NT2/D1 (cell line): Measurements from ENCODE around the gene SLC4A4.

Experiments
- DNase-seq: peaks from one replicate; pipeline ENCODE4 v3.0.0-alpha.2; 2011; ENCODE audit warnings: low read depth, low spot score
- H3K27me3 ChIP-seq: 2 replicates; pipeline ENCODE4 v1.6.0; 2011; ENCODE audit warnings: mild to moderate bottlenecking; ENCODE audit not compliant: insufficient read length, insufficient read depth
- H3K36me3 ChIP-seq: 2 replicates; pipeline ENCODE4 v1.6.1; 2011; ENCODE audit warnings: mild to moderate bottlenecking, low read length, mixed read lengths; ENCODE audit not compliant: insufficient read depth, insufficient read length
- H3K4me1 ChIP-seq: 2 replicates; pipeline ENCODE4 v1.5.1; 2011; ENCODE audit not compliant: insufficient read depth, insufficient read length
- H3K4me3 ChIP-seq: 2 replicates; pipeline ENCODE4 v1.5.1; 2011; ENCODE audit warnings: low read depth; ENCODE audit not compliant: insufficient read length
- H3K9ac ChIP-seq: 2 replicates; pipeline ENCODE4 v1.6.0; 2011; ENCODE audit warnings: low read depth; ENCODE audit not compliant: insufficient read length
- H3K9me3 ChIP-seq: 2 replicates; pipeline ENCODE4 v1.5.1; 2011; ENCODE audit warnings: mild to moderate bottlenecking, low read length; ENCODE audit not compliant: insufficient read depth
- SUZ12 ChIP-seq: IDR thresholded peaks from 2 replicates; pipeline ENCODE4 v1.6.1; 2011; ENCODE audit not compliant: insufficient read length, insufficient read depth; ENCODE audit errors: extremely low read depth
- YY1 ChIP-seq: IDR thresholded peaks from 2 replicates; pipeline ENCODE4 v1.6.1; 2011; ENCODE audit not compliant: insufficient read length, insufficient read depth
- ZNF274 ChIP-seq: IDR thresholded peaks from 2 replicates; pipeline ENCODE4 v1.6.1; 2011; ENCODE audit warnings: mild to moderate bottlenecking, low read depth, low read length

The SLC4A4 gene

GRCh38 chr4:71469541-71469940 is 130.7 kb downstream of the SLC4A4 start:
- no peaks in the 10 kb centered on the region for H3K9me3 ChIP-seq
- TF ChIP-seq SUZ12 = no peak
- no peak for TF ChIP-seq ZNF274
- no peak for TF ChIP-seq YY1
- H3K9ac ChIP-seq = no peak overlapping the region
- no peaks in the 10 kb centered on the region for H3K27me3 ChIP-seq
- H3K36me3 ChIP-seq = no peaks in the 10 kb centered on the region
- no peak for DNase-seq
- no peak overlapping the region for H3K4me3 ChIP-seq
- no peaks in the 10 kb centered on the region for H3K4me1 ChIP-seq

- no peak overlapping the region for H3K4me3 ChIP-seq
- DNase-seq = no peak
- TF ChIP-seq YY1 (no peak), ZNF274 (no peak), SUZ12 (no peak)
- H3K4me1 ChIP-seq = no peaks in the 10 kb centered on the region
- H3K9me3 ChIP-seq = no peaks in the 10 kb centered on the region
- no peaks in the 10 kb centered on the region for H3K27me3 ChIP-seq
- H3K36me3 ChIP-seq = no peaks in the 10 kb centered on the region
- H3K9ac ChIP-seq = no peak overlapping the region
These were observed 131.7 kb downstream of the SLC4A4 start for GRCh38 chr4:71470524-71470923.

DNA sequence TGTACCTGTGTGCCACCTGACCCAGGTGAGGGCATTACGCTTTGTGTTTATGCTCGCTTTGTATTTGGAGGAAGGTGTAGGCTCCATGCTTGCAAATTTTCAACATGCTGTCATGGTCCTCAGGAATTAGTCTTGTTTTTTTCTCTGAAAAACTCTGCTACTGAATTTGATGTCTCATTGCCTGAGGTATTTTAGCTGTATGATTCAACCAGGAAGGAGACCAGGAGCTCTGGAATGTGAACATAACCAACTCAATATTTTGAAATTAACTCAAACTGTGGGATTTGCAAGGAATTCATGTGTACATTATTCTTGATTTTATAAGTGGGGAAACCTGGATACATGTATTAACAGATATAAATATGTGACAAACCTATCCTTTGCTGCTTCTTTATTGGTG is 134.1 kb downstream of the SLC4A4 start:
- DNase-seq = no peak
- Histone ChIP-seq H3K4me3 (no peak overlapping the region), H3K36me3 (no peaks in the 10 kb centered on the region), H3K9me3 (no peaks in the 10 kb centered on the region), H3K9ac (no peak overlapping the region), H3K4me1 (no peaks in the 10 kb centered on the region), H3K27me3 (no peaks in the 10 kb centered on the region)
- no peak for TF ChIP-seq YY1
- no peak for TF ChIP-seq ZNF274
- TF ChIP-seq SUZ12 = no peak

DNA sequence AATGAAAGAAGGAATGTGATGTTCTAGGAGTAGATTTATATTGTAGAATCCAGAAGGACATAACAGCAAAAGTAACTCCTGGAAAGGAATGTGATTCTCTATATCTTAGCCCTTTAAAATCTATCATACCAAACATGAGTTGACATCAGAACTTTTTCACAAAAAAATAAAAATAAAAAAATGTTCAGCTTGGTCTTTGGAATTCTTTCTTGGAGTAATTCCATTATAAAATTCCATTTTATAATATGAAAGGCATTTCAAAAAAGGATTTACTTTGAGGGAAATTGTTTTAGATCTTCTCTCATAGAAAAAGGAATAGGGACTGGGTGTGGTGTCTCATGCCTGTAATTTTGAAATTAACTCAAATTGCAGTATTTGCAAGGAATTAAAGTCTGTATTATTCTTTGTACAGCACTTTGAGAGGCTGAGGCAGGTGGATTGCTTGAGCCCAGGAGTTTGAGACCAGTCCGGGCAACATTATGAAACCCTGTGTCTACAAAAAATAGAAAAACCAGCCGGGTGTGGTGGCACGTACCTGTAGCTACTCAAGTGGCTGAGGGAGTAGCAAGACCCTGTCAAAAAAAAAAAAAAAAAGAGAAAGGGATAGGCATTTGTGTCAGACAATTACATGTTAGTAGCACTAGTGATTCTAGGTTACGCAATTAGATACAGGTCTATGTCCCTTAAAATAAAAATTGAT is 134.9 kb downstream of the SLC4A4 start:
- Histone ChIP-seq H3K36me3 (no peaks in the 10 kb centered on the region), H3K9ac (no peak overlapping the region), H3K4me3 (no peak overlapping the region), H3K27me3 (no peaks in the 10 kb centered on the region), H3K9me3 (no peaks in the 10 kb centered on the region), H3K4me1 (no peaks in the 10 kb centered on the region)
- no peak for TF ChIP-seq YY1
- no peak for TF ChIP-seq ZNF274
- TF ChIP-seq SUZ12 = no peak
- no peak for DNase-seq

DNA sequence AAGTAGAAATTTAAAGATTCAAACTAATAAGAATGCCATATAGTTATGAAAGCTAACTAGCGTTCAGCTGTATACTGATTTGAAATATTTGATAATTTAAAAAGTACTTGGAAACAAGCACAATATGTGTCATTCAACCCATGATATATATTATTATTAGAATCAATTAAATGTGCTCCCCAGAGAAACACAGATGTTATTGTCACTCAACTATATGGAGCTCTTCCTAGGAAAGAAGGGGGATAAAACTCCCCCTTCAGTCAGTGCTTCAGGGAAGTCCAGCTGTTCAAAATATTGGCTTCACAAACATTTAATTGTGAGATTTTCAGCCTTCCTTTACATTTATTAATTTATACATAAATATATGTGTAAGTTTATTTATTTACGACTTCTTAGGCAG is 135.9 kb downstream of the SLC4A4 start:
- Histone ChIP-seq H3K4me1 (no peaks in the 10 kb centered on the region), H3K9me3 (no peaks in the 10 kb centered on the region), H3K9ac (no peak overlapping the region), H3K36me3 (no peaks in the 10 kb centered on the region), H3K27me3 (no peaks in the 10 kb centered on the region), H3K4me3 (no peak overlapping the region)
- no peak for DNase-seq
- TF ChIP-seq YY1 = no peak
- no peak for TF ChIP-seq SUZ12
- TF ChIP-seq ZNF274 = no peak

- H3K27me3 ChIP-seq = no peaks in the 10 kb centered on the region
- H3K36me3 ChIP-seq = no peaks in the 10 kb centered on the region
- H3K4me3 ChIP-seq = no peak overlapping the region
- no peak overlapping the region for H3K9ac ChIP-seq
- no peaks in the 10 kb centered on the region for H3K4me1 ChIP-seq
- no peak for DNase-seq
- no peaks in the 10 kb centered on the region for H3K9me3 ChIP-seq
- TF ChIP-seq SUZ12 (no peak), ZNF274 (no peak), YY1 (no peak)
These were observed 137.4 kb downstream of the SLC4A4 start for GRCh38 chr4:71476240-71476639.

GRCh38 chr4:71486550-71487343 is 147.9 kb downstream of the SLC4A4 start:
- Histone ChIP-seq H3K36me3 (no peaks in the 10 kb centered on the region), H3K4me3 (no peak overlapping the region), H3K4me1 (no peaks in the 10 kb centered on the region), H3K9me3 (no peaks in the 10 kb centered on the region), H3K27me3 (no peaks in the 10 kb centered on the region), H3K9ac (no peak overlapping the region)
- no peak for TF ChIP-seq SUZ12
- no peak for TF ChIP-seq ZNF274
- TF ChIP-seq YY1 = no peak
- DNase-seq = no peak
